ENCODE data around the gene ALG2. TPM values are rescaled to one million over a fixed set of nuclear protein-coding genes. Genes with fewer than 3 reads are reported as not detected.

Gene ALG2
- total and polyA plus RNA-seq, 9 of the 15 experiments (the other 6 are each of a cell fraction or from before 2014, with no cell fraction given): 4.9 to 41.9 (median 20.2) TPM

DNA sequence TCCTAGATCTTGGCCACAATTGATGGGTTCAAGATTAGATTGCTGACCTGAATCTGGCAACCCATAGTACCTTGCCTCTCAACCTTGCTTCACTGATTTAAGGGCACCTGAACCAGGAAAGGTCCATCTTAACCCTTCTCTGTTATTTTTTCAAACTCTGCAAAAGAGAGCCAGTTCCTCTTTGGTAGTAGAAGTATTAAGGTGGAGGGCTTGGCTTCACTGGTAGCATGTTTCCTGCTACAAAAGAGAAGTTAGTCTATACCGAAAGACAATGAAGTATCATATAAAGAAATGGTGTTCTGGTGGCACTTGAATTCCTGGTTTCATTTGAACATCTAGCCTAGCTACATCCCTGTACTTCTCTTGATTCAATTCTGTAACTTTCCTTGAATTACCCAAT lies 8.5 kb downstream of the ALG2 start (continued):
- TF ChIP-seq, protein P1, sequence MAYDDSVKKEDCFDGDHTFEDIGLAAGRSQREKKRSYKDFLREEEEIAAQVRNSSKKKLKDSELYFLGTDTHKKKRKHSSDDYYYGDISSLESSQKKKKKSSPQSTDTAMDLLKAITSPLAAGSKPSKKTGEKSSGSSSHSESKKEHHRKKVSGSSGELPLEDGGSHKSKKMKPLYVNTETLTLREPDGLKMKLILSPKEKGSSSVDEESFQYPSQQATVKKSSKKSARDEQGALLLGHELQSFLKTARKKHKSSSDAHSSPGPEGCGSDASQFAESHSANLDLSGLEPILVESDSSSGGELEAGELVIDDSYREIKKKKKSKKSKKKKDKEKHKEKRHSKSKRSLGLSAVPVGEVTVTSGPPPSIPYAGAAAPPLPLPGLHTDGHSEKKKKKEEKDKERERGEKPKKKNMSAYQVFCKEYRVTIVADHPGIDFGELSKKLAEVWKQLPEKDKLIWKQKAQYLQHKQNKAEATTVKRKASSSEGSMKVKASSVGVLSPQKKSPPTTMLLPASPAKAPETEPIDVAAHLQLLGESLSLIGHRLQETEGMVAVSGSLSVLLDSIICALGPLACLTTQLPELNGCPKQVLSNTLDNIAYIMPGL (CRISPR knock-in tag; IDR thresholded peaks at IDR 0.05): no peak
- TF ChIP-seq MEIS2 (IDR thresholded peaks at IDR 0.05; ENCODE audit: partially characterized antibody): no peak
- TF ChIP-seq SPI1 (IDR thresholded peaks at IDR 0.05; ENCODE audit: borderline replicate concordance, low read depth, low read length): no peak
- no peak for TF ChIP-seq E2F3 (CRISPR knock-in tag; IDR thresholded peaks at IDR 0.05)
- no peak for TF ChIP-seq NFIX (CRISPR knock-in tag; IDR thresholded peaks at IDR 0.05; ENCODE audit: low read depth)

DNA sequence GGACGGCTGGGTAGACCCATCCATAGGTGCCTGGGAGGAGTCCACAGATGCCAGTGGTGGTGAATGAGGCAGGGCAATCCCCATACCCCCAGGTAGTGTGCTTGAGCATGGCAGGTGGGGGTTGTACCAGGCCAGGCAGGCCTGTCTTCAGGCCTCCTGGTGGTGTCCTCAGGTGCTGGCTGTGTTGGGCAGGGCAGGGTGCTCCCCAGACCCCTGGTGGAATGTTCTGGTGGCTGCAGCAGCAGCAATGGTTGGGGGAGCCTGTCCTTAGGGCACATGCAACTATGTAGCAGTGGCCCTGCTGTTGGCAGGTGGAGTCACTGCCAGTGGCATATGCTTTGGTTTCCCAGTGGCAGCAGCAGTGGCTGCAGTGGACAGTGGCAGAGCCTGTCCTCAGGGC lies 10.0 kb downstream of the ALG2 start:
- Histone ChIP-seq H3K9me1 (ENCODE audit: control insufficient read depth, insufficient read depth, low read length) (no peaks in the 10 kb centered on the region), H3K4me1 (replicated peaks in 1 of 2; ENCODE audit: control insufficient read depth in 2 of 2, insufficient read depth in 2 of 2, low read length in 2 of 2) (no peaks in the 10 kb centered on the region; a peak in 1 of 5 replicates), H2AFZ (ENCODE audit: low read depth, low read length) (no peak overlapping the region), H3K36me3 (ENCODE audit: control insufficient read depth, insufficient read depth, low read length) (peaks cover 7% of the 10 kb centered on the region), H3K4me3 (no peak overlapping the region), H3K9me3 (replicated peaks; ENCODE audit: control insufficient read depth, insufficient read depth, low read depth, low read length) (peaks cover 3% of the 10 kb centered on the region), H3K27ac (ENCODE audit: extremely low read depth, low read depth, low read length) (no peak overlapping the region), H3K79me2 (ENCODE audit: control insufficient read depth, insufficient read depth, low read length) (0 out of 3 replicates have a peak, but pooled peaks cover 3% of the 10 kb centered on the region), H3K27me3 (ENCODE audit: control insufficient read depth in 2 of 2, insufficient read depth in 2 of 2, low read length in 2 of 2) (peaks cover 2 to 3% of the 10 kb centered on the region in 2 experiments; a peak in 2 of 5 replicates), H4K20me1 (replicated peaks; ENCODE audit: control insufficient read depth, insufficient read depth, low read length) (no peaks in the 10 kb centered on the region), H3K4me2 (ENCODE audit: insufficient read depth, low read length) (no peak overlapping the region), H3K9ac (ENCODE audit: insufficient read depth in 1 of 2, low read depth in 2 of 2, low read length in 2 of 2) (no peak overlapping the region)
- ChIA-PET CTCF (ENCODE audit: low intra/inter-chr PET ratio) (no interaction called here), POLR2A (interaction anchor here (1.1 to 4.2 kb wide), 3 partner anchors 9 to 24 kb away, joined by 3 to 25 read pairs (median 4); partner anchors contain the start of genes ALG2 and SEC61B)
- ATAC-seq (peak; percentile 86), FAIRE-seq (no peak), DNase-seq (ENCODE audit: extremely low read depth in 1 of 4, low spot score in 3 of 4) (no peak)
- 11% methylated on average over 1 of the region's 1 CpG for WGBS (ENCODE audit: insufficient coverage, low coverage, missing lambda C conversion rate)
- in situ Hi-C loops (cut with MboI): no loop called here
- intact Hi-C loops (cut with micrococcal nuclease): no loop called here
- no TSS peak for BruUV-seq (replicated peaks)
- TF ChIP-seq MYNN (IDR thresholded peaks at IDR 0.05): no peak
- no peak for TF ChIP-seq MYNN (CRISPR knock-in tag; IDR thresholded peaks at IDR 0.05)
- TF ChIP-seq HDAC3 (IDR thresholded peaks at IDR 0.05; ENCODE audit: borderline replicate concordance, partially characterized antibody): no peak
- TF ChIP-seq ZNF3 (CRISPR knock-in tag; IDR thresholded peaks at IDR 0.05): no peak
- TF ChIP-seq ADNP (tag; IDR thresholded peaks at IDR 0.05): no peak
- TF ChIP-seq KDM2B (CRISPR knock-in tag; IDR thresholded peaks at IDR 0.05): no peak
- no peak for TF ChIP-seq NFXL1 (CRISPR knock-in tag; IDR thresholded peaks at IDR 0.05)
- TF ChIP-seq, protein P2, sequence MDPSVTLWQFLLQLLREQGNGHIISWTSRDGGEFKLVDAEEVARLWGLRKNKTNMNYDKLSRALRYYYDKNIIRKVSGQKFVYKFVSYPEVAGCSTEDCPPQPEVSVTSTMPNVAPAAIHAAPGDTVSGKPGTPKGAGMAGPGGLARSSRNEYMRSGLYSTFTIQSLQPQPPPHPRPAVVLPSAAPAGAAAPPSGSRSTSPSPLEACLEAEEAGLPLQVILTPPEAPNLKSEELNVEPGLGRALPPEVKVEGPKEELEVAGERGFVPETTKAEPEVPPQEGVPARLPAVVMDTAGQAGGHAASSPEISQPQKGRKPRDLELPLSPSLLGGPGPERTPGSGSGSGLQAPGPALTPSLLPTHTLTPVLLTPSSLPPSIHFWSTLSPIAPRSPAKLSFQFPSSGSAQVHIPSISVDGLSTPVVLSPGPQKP (CRISPR knock-in tag; IDR thresholded peaks at IDR 0.05): no peak
- TF ChIP-seq, protein P3, sequence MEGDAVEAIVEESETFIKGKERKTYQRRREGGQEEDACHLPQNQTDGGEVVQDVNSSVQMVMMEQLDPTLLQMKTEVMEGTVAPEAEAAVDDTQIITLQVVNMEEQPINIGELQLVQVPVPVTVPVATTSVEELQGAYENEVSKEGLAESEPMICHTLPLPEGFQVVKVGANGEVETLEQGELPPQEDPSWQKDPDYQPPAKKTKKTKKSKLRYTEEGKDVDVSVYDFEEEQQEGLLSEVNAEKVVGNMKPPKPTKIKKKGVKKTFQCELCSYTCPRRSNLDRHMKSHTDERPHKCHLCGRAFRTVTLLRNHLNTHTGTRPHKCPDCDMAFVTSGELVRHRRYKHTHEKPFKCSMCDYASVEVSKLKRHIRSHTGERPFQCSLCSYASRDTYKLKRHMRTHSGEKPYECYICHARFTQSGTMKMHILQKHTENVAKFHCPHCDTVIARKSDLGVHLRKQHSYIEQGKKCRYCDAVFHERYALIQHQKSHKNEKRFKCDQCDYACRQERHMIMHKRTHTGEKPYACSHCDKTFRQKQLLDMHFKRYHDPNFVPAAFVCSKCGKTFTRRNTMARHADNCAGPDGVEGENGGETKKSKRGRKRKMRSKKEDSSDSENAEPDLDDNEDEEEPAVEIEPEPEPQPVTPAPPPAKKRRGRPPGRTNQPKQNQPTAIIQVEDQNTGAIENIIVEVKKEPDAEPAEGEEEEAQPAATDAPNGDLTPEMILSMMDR (IDR thresholded peaks at IDR 0.05 in 2 of 3, conservative IDR thresholded peaks at IDR 0.05 in 1 of 3; ENCODE audit: insufficient read depth in 2 of 3, low read depth in 1 of 3, low read length in 3 of 3): peak in 2 of 3 experiments; percentile 14 to 83; a peak in 3 of 6 replicates
- TF ChIP-seq POLR2G (IDR thresholded peaks at IDR 0.05; ENCODE audit: low read depth, low read length): 0 out of 2 replicates have a peak, but pooled peaks have one; percentile 12
- TF ChIP-seq, protein P4, sequence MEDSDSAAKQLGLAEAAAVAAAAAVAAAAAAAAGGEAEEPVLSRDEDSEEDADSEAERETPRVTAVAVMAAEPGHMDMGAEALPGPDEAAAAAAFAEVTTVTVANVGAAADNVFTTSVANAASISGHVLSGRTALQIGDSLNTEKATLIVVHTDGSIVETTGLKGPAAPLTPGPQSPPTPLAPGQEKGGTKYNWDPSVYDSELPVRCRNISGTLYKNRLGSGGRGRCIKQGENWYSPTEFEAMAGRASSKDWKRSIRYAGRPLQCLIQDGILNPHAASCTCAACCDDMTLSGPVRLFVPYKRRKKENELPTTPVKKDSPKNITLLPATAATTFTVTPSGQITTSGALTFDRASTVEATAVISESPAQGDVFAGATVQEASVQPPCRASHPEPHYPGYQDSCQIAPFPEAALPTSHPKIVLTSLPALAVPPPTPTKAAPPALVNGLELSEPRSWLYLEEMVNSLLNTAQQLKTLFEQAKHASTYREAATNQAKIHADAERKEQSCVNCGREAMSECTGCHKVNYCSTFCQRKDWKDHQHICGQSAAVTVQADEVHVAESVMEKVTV (CRISPR knock-in tag; IDR thresholded peaks at IDR 0.05): no peak
